ENCODE data around the gene DNAJC15.

Gene DNAJC15

DNA sequence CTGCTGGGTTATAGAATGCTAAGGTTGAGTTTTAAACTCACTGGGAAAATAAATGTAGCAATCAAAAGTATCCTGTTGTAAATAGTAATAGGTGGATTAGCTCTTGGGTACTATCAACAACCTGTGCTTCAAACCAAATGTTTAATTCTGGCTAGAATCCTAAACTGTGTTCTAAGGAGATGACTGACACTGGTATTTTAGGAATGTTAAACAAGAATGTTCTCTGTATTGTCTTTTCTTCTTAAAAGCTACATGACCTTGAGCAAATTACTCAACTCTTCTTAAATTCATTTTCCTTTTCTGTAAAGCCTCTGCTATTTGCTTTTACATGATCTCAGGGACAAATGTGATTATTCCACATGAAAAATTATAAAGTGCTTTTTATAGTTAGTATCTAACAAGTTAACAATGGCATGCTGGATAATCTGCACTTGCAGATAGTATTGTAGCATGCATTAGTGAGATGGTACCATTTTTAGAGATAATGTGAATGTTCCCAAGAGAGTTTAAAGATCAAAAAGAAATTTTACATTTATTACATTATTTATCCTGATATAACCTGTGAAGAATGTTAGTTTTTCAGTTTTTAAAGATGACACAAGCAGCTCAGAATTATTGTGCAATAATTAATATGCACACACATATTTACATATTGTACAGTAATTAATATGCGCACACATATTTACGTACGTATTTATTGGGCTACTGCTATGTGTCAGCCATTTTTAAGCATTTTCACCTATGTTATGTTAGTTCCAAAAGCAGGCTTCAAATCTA, 17.7 kb upstream of the DNAJC15 start:
- Histone ChIP-seq H3K9ac (ENCODE audit: low read length) (peak overlapping the region; percentile 48), H3K4me3 (ENCODE audit: low read length) (peak overlapping the region; percentile 8), H3K36me3 (ENCODE audit: control insufficient read depth, insufficient read depth, low read length, severe bottlenecking) (no peaks in the 10 kb centered on the region), H3K27me3 (replicated peaks; ENCODE audit: control insufficient read depth, insufficient read depth, low read length) (no peaks in the 10 kb centered on the region), H3K4me1 (ENCODE audit: control insufficient read depth, insufficient read depth, low read length) (peaks cover 52% of the 10 kb centered on the region), H3K9me3 (ENCODE audit: control insufficient read depth, low read length) (no peaks in the 10 kb centered on the region)
- peak; percentile 68 for DNase-seq (ENCODE audit: low read depth)

DNA sequence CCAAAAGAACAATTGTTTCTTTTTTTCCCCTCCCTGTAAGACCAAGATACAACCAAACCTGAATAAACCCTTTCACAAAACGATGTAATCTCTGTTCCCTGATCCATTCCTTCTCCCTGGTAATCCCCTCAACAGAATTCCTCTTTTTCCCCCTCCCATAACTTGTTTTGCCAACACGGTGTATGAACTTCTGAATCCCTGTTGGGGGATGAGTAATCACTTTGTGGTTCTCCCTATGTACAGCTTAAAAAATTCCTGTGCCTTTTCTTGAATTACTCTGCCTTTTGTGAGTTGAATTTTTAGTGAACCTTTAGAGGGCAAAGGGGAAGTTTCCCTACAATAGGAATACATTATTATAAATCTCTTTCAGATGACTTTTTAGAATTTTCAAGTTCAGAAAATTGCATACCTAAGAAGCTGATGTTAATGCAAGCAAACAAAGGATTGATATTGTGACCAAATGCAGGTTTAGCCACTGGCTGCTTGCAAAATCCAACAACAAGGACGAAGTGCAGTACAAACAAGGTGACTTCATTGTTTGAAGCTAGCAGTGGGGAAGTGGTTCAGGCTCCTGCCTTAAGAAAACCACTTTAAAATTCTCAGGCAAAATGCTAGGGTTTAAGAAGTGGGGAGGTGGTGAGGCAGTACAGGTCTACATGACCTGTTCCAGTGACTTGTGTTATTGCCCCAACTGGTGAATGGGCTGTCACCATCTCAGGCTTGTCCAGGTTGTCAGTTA, 16.3 kb upstream of the DNAJC15 start:
- Histone ChIP-seq H3K27me3 (replicated peaks; ENCODE audit: control insufficient read depth, insufficient read depth, low read length) (no peaks in the 10 kb centered on the region), H3K36me3 (ENCODE audit: control insufficient read depth, insufficient read depth, low read length, severe bottlenecking) (no peaks in the 10 kb centered on the region), H3K9ac (ENCODE audit: low read length) (peak overlapping the region; percentile 49), H3K9me3 (ENCODE audit: control insufficient read depth, low read length) (no peaks in the 10 kb centered on the region), H3K4me1 (ENCODE audit: control insufficient read depth, insufficient read depth, low read length) (peaks cover 52% of the 10 kb centered on the region), H3K4me3 (ENCODE audit: low read length) (peak overlapping the region; percentile 14)
- DNase-seq (ENCODE audit: low read depth) = peak; percentile 71

DNA sequence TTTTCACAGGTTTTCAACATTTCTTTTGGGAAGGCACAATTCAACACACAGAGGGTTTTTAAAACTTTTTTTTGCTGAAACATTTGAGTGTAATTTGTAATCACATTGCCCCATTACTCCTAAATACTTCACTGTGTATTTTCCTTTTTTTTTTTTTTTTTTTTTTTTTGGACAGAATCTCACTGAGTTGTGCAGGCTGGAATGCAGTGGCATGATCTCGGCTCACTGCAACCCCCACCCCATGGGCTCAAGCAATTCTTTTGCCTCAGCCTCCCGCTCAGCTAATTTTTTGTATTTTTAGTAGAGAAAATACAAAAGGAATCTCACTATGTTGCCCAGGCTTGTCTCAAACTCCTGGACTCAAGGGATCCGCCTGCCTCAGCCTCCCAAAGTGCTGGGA, 14.8 kb upstream of the DNAJC15 start:
- Histone ChIP-seq H3K4me3 (ENCODE audit: low read length) (no peak overlapping the region), H3K4me1 (ENCODE audit: control insufficient read depth, insufficient read depth, low read length) (peaks cover 52% of the 10 kb centered on the region), H3K36me3 (ENCODE audit: control insufficient read depth, insufficient read depth, low read length, severe bottlenecking) (no peaks in the 10 kb centered on the region), H3K9ac (ENCODE audit: low read length) (peak overlapping the region; percentile 65), H3K9me3 (ENCODE audit: control insufficient read depth, low read length) (no peaks in the 10 kb centered on the region), H3K27me3 (replicated peaks; ENCODE audit: control insufficient read depth, insufficient read depth, low read length) (no peaks in the 10 kb centered on the region)
- no peak for DNase-seq (ENCODE audit: low read depth)

DNA sequence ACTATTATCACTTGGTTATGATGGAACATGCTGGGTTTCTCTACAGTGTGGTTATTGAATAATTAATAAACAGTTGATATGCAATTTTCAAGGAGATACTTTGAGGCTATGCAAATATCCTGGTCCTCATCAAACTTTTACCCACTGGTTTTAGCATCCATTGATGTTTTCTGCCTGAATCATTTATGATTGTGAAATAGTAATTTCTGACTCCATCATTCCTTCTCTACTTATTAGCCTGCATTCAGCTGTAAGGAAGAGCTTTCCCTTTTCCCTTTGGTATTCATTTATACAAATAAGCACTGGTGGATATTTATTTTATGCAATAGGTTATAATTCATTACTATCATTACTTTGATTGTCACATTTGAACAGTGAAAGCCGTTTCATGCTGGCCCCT, 13.9 kb upstream of the DNAJC15 start:
- DNase-seq (ENCODE audit: low read depth) = peak; percentile 71
- H3K4me3 ChIP-seq (ENCODE audit: low read length) = no peak overlapping the region
- no peaks in the 10 kb centered on the region for H3K36me3 ChIP-seq (ENCODE audit: control insufficient read depth, insufficient read depth, low read length, severe bottlenecking)
- H3K27me3 ChIP-seq (replicated peaks; ENCODE audit: control insufficient read depth, insufficient read depth, low read length) = no peaks in the 10 kb centered on the region
- H3K9me3 ChIP-seq (ENCODE audit: control insufficient read depth, low read length) = no peaks in the 10 kb centered on the region
- H3K4me1 ChIP-seq (ENCODE audit: control insufficient read depth, insufficient read depth, low read length) = peaks cover 52% of the 10 kb centered on the region
- H3K9ac ChIP-seq (ENCODE audit: low read length) = peak overlapping the region; percentile 13

DNA sequence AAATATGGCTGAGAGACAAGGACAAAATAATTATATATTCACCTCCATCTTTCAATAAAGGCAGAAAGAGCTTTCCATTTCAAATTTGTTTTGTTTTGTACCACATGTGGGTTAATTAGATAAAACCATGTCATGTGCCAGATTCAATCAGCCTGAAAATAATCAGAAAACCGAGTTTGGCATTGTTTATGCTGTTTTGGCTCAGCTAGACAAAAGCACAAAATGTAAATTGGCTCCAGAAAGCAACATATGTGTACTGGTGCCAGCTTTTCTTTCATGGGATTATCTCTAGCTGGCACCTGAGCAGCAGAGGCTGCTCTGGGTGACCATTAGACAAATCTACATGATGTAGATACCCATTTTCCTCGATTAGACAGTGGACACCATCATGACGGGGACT, 9.2 kb upstream of the DNAJC15 start:
- H3K9ac ChIP-seq (ENCODE audit: low read length) = no peak overlapping the region
- no peak overlapping the region for H3K4me3 ChIP-seq (ENCODE audit: low read length)
- peaks cover 12% of the 10 kb centered on the region for H3K4me1 ChIP-seq (ENCODE audit: control insufficient read depth, insufficient read depth, low read length)
- H3K9me3 ChIP-seq (ENCODE audit: control insufficient read depth, low read length) = no peaks in the 10 kb centered on the region
- peak; percentile 51 for DNase-seq (ENCODE audit: low read depth)
- no peaks in the 10 kb centered on the region for H3K27me3 ChIP-seq (replicated peaks; ENCODE audit: control insufficient read depth, insufficient read depth, low read length)
- no peaks in the 10 kb centered on the region for H3K36me3 ChIP-seq (ENCODE audit: control insufficient read depth, insufficient read depth, low read length, severe bottlenecking)

DNA sequence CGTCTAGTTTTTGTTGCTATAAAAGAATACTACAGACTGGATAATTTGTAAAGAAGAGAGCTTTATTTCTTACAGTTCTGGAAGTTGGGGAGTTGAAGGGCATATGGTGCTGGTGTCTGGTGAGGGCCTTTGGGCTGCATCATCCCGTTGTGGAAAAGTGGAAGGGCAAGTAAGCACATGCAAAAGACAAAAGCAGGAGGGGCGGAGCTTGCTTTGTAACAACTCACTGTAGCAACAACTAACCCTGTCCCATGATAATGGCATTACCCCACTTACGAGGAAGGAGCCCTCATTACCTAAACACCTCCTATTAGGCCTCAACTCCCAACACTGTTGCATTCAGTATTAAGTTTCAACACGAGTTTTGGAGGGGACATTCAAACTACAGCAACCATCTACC, 7.2 kb upstream of the DNAJC15 start:
- no peak overlapping the region for H3K4me3 ChIP-seq (ENCODE audit: low read length)
- no peak overlapping the region for H3K9ac ChIP-seq (ENCODE audit: low read length)
- H3K9me3 ChIP-seq (ENCODE audit: control insufficient read depth, low read length) = no peaks in the 10 kb centered on the region
- DNase-seq (ENCODE audit: low read depth) = no peak
- no peaks in the 10 kb centered on the region for H3K36me3 ChIP-seq (ENCODE audit: control insufficient read depth, insufficient read depth, low read length, severe bottlenecking)
- no peaks in the 10 kb centered on the region for H3K27me3 ChIP-seq (replicated peaks; ENCODE audit: control insufficient read depth, insufficient read depth, low read length)
- peaks cover 9% of the 10 kb centered on the region for H3K4me1 ChIP-seq (ENCODE audit: control insufficient read depth, insufficient read depth, low read length)

DNA sequence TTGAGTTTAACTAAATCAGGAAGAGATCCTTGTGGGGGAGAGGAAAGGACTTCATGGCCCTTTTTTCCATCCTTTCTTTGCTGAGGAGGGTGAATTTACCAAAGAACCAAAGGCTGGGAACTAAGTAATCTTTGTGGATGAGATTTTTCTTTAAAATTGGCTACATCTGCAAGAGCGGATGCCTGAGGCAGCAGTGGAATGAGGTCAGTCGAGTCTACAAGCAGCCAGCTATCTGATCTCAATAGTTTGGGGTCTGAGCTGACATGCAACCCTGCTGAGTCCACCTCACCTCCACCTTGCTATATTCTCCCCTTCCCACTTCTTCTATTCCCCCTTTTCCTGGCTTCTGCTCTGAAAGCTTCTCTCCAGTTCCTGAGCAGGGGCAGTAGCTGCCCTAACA, 3.6 kb upstream of the DNAJC15 start:
- no peaks in the 10 kb centered on the region for H3K36me3 ChIP-seq (ENCODE audit: control insufficient read depth, insufficient read depth, low read length, severe bottlenecking)
- peaks cover 20% of the 10 kb centered on the region for H3K4me1 ChIP-seq (ENCODE audit: control insufficient read depth, insufficient read depth, low read length)
- H3K9me3 ChIP-seq (ENCODE audit: control insufficient read depth, low read length) = no peaks in the 10 kb centered on the region
- DNase-seq (ENCODE audit: low read depth) = peak; percentile 54
- H3K27me3 ChIP-seq (replicated peaks; ENCODE audit: control insufficient read depth, insufficient read depth, low read length) = no peaks in the 10 kb centered on the region
- no peak overlapping the region for H3K4me3 ChIP-seq (ENCODE audit: low read length)
- no peak overlapping the region for H3K9ac ChIP-seq (ENCODE audit: low read length)

DNA sequence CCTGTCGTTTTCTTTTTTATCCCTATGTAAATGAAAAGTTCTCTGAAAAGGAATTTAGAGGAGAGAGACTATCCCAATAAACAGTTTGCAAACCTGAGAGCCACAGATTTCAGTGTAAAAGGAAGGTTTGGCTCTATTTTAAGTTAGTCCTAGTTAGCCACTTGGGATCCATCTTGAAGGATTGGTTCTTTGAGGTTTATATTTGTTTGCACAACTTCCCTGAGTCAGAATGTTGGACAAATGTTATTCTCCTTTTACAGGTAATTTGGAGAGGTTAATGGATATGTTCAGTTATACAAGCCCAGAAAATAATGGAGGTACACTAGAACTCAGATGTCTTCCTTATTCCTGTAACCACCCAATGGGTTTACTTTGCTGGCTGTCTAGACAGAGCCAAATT, 2.6 kb upstream of the DNAJC15 start:
- H3K9me3 ChIP-seq (ENCODE audit: control insufficient read depth, low read length) = no peaks in the 10 kb centered on the region
- H3K27me3 ChIP-seq (replicated peaks; ENCODE audit: control insufficient read depth, insufficient read depth, low read length) = no peaks in the 10 kb centered on the region
- no peak overlapping the region for H3K9ac ChIP-seq (ENCODE audit: low read length)
- no peak for DNase-seq (ENCODE audit: low read depth)
- H3K4me3 ChIP-seq (ENCODE audit: low read length) = no peak overlapping the region
- H3K4me1 ChIP-seq (ENCODE audit: control insufficient read depth, insufficient read depth, low read length) = peaks cover 20% of the 10 kb centered on the region
- no peaks in the 10 kb centered on the region for H3K36me3 ChIP-seq (ENCODE audit: control insufficient read depth, insufficient read depth, low read length, severe bottlenecking)

DNA sequence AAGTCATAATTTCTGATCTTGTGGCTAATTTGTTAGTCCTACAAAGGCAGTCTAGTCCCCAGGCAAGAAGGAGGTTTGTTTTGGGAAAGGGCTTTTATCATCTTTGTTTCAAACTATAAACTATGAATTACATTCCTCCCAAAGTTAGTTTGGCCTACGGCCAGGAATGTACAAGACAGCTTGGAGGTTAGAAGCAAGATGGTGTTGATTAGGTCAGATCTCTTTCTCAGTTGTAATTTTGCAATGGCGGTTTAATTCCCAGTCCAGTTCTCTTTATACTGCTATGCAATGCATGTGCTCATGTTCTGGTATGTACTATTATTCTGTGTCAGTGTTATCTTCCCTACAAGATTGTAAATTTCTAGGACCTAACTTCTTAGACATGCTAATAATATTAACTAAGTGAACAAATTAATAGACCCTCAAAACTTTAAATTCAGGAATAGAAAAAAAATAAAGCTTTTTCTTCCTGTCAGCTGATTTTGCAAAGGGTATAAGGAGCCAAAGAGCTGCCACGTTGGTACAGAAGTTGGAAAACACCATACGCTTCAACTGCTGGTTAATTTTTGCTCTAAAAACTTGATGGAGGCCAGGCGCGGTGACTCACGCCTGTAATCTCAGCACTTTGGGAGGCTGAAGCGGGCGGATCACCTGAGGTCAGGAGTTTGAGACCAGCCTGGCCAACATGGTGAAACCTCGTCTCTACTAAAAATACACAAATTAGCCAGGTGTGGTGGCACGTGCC, 1.3 kb upstream of the DNAJC15 start:
- Histone ChIP-seq H3K9ac (ENCODE audit: low read length) (no peak overlapping the region), H3K9me3 (ENCODE audit: control insufficient read depth, low read length) (no peaks in the 10 kb centered on the region), H3K4me1 (ENCODE audit: control insufficient read depth, insufficient read depth, low read length) (peaks cover 30% of the 10 kb centered on the region), H3K36me3 (ENCODE audit: control insufficient read depth, insufficient read depth, low read length, severe bottlenecking) (no peaks in the 10 kb centered on the region), H3K4me3 (ENCODE audit: low read length) (no peak overlapping the region), H3K27me3 (replicated peaks; ENCODE audit: control insufficient read depth, insufficient read depth, low read length) (no peaks in the 10 kb centered on the region)
- DNase-seq (ENCODE audit: low read depth) = peak; percentile 63

DNA sequence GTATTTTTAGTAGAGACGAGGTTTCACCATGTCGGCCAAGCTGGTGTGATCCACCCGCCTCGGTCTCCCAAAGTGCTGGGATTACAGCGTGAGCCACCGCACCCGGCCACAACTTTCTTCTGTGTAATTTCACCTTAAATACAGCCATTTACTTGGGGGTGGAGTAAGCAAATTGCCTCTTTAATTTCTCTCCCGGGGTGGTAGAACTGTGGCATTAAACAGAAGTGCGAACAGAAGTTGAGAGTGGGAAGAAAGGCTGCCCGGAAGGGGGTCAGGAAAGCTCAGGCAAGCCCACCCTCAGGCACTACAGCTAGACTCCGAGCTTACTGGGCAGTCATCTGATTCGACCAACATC, 475 bp upstream of the DNAJC15 start:
- peaks cover 30% of the 10 kb centered on the region for H3K4me1 ChIP-seq (ENCODE audit: control insufficient read depth, insufficient read depth, low read length)
- DNase-seq (ENCODE audit: low read depth) = no peak
- peak overlapping the region; percentile 86 for H3K4me3 ChIP-seq (ENCODE audit: low read length)
- peaks cover under 1% of the 10 kb centered on the region for H3K36me3 ChIP-seq (ENCODE audit: control insufficient read depth, insufficient read depth, low read length, severe bottlenecking)
- no peaks in the 10 kb centered on the region for H3K27me3 ChIP-seq (replicated peaks; ENCODE audit: control insufficient read depth, insufficient read depth, low read length)
- peak overlapping the region; percentile 83 for H3K9ac ChIP-seq (ENCODE audit: low read length)
- no peaks in the 10 kb centered on the region for H3K9me3 ChIP-seq (ENCODE audit: control insufficient read depth, low read length)

DNA sequence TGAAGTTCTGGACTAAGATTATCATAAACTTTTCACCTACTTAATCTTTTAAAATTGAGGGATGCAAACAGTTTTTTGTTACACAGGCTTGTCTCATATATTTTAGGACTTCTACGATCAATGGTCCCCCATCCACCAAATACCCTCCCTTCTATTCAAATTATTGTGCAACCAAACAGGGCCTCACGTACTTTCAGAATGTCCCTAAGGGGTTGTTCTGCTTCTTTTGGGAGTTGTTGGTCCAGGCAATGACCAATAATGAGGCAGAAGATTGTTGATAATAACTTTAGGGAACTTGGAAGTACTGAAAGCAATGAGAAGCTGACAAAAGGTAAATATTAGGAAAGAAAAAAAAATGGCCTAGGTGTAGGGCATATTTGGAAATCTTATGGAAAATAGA, 2.9 kb downstream of the DNAJC15 start:
- Histone ChIP-seq H3K9ac (ENCODE audit: low read length) (no peak overlapping the region), H3K27me3 (replicated peaks; ENCODE audit: control insufficient read depth, insufficient read depth, low read length) (no peaks in the 10 kb centered on the region), H3K4me1 (ENCODE audit: control insufficient read depth, insufficient read depth, low read length) (peaks cover 22% of the 10 kb centered on the region), H3K4me3 (ENCODE audit: low read length) (no peak overlapping the region), H3K36me3 (ENCODE audit: control insufficient read depth, insufficient read depth, low read length, severe bottlenecking) (peaks cover 9% of the 10 kb centered on the region), H3K9me3 (ENCODE audit: control insufficient read depth, low read length) (no peaks in the 10 kb centered on the region)
- no peak for DNase-seq (ENCODE audit: low read depth)
